ENCODE data around the gene CACNB1.
A peak's percentile ranks its signal among the peaks of the same experiment; 100 is the strongest.
"Not testable (repeated sequence)": the region's sequence is repeated elsewhere in the genome, so short reads cannot be mapped to it uniquely, and the experiment has no call there.

The CACNB1 gene

GRCh38 chr17:39174920-39175694 is 22.4 kb downstream of the CACNB1 start:
- peak; percentile 88 for DNase-seq (ENCODE audit: low spot score)

- no peak for DNase-seq (ENCODE audit: low spot score)
These were observed 23.8 kb downstream of the CACNB1 start for GRCh38 chr17:39173526-39174274.

- DNase-seq (ENCODE audit: low spot score), result no peak
These were observed 24.4 kb downstream of the CACNB1 start for GRCh38 chr17:39173080-39173479.

- DNase-seq (ENCODE audit: low spot score), result no peak
These were observed 25.5 kb downstream of the CACNB1 start for GRCh38 chr17:39171933-39172332.

GRCh38 chr17:39170558-39170957 is 26.9 kb downstream of the CACNB1 start:
- DNase-seq (ENCODE audit: low spot score), result no peak

- DNase-seq (ENCODE audit: low spot score), result no peak
These were observed 27.4 kb downstream of the CACNB1 start for GRCh38 chr17:39170109-39170508.

GRCh38 chr17:39169518-39169917 is 28.0 kb downstream of the CACNB1 start:
- no peak for DNase-seq (ENCODE audit: low spot score)

- DNase-seq (ENCODE audit: low spot score), result no peak
These were observed 28.4 kb downstream of the CACNB1 start for GRCh38 chr17:39169101-39169500.

GRCh38 chr17:39168503-39168902 is 29.0 kb downstream of the CACNB1 start:
- not testable (repeated sequence) for DNase-seq (ENCODE audit: low spot score)

GRCh38 chr17:39167476-39167875 is 30.0 kb downstream of the CACNB1 start:
- no peak for DNase-seq (ENCODE audit: low spot score)

- DNase-seq (ENCODE audit: low spot score), result no peak
These were observed 30.8 kb downstream of the CACNB1 start for GRCh38 chr17:39166437-39167335.

GRCh38 chr17:39165841-39166349 is 31.6 kb downstream of the CACNB1 start, which contains the start of gene ARL5C:
ARL5C (minus strand) TSS chr17:39166161; CDS start chr17:39165760, 401 bp downstream.
- no peak for DNase-seq (ENCODE audit: low spot score)

GRCh38 chr17:39165178-39165840 is 32.2 kb downstream of the CACNB1 start:
- no peak for DNase-seq (ENCODE audit: low spot score)

- peak; percentile 95 for DNase-seq (ENCODE audit: low spot score)
These were observed 32.8 kb downstream of the CACNB1 start for GRCh38 chr17:39164675-39165143.

GRCh38 chr17:39161962-39162361 is 35.5 kb downstream of the CACNB1 start:
- no peak for DNase-seq (ENCODE audit: low spot score)

GRCh38 chr17:39158623-39159022 is 38.8 kb downstream of the CACNB1 start:
- DNase-seq (ENCODE audit: low spot score), result no peak

GRCh38 chr17:39156491-39156890 is 41.0 kb downstream of the CACNB1 start:
- DNase-seq (ENCODE audit: low spot score), result no peak

- DNase-seq (ENCODE audit: low spot score), result no peak
These were observed 41.8 kb downstream of the CACNB1 start for GRCh38 chr17:39155654-39156053.

- DNase-seq (ENCODE audit: low spot score), result peak; percentile 81
These were observed 43.8 kb downstream of the CACNB1 start for GRCh38 chr17:39153599-39154051.

- no peak for DNase-seq (ENCODE audit: low spot score)
These were observed 45.3 kb downstream of the CACNB1 start for GRCh38 chr17:39151943-39152818.
